Bronchial epithelial cell (primary cell): ENCODE measurements around the gene PSMD13. TPM values are rescaled to one million over a fixed set of nuclear protein-coding genes. Genes with fewer than 3 reads are reported as not detected.
"Not testable (repeated sequence)": the region's sequence is repeated elsewhere in the genome, so short reads cannot be mapped to it uniquely, and the experiment has no call there.

Source experiments
- DNase-seq: peaks from one replicate; pipeline ENCODE4 v3.0.0-alpha.2; 2010; ENCODE audit warnings: low read depth
- FAIRE-seq: peaks from 2 replicates; lab custom pipeline; 2011; peaks lifted over from hg19 to GRCh38; lab: Jason Lieb, UNC
- H3K27me3 ChIP-seq: 2 replicates; pipeline ENCODE4 v1.5.1; 2011; ENCODE audit warnings: low read length; ENCODE audit not compliant: control insufficient read depth, insufficient read depth
- H3K36me3 ChIP-seq: 2 replicates; pipeline ENCODE4 v1.5.1; 2011; ENCODE audit warnings: low read length; ENCODE audit not compliant: control insufficient read depth, insufficient read depth
- H3K4me3 ChIP-seq: 2 replicates; pipeline ENCODE4 v1.5.1; 2011; ENCODE audit warnings: mild to moderate bottlenecking, low read depth, low read length, control low read depth
- total RNA-seq: library from RNA; depleted of rRNA; stranded (reverse); fragments of >200 nt; gene quantifications from 2 replicates; pipeline ENCODE4 v1.2.1, GENCODE V29; 2014
- TF ChIP-seq, protein P1 (sequence below): IDR thresholded peaks from 2 replicates; pipeline ENCODE4 v1.5.1; 2011; ENCODE audit warnings: mild to moderate bottlenecking, moderate library complexity, low read length, control low read depth, inconsistent platforms; ENCODE audit not compliant: insufficient read depth, severe bottlenecking

PSMD13 gene
- total RNA-seq = 146 and 171 TPM in 2 replicates

DNA sequence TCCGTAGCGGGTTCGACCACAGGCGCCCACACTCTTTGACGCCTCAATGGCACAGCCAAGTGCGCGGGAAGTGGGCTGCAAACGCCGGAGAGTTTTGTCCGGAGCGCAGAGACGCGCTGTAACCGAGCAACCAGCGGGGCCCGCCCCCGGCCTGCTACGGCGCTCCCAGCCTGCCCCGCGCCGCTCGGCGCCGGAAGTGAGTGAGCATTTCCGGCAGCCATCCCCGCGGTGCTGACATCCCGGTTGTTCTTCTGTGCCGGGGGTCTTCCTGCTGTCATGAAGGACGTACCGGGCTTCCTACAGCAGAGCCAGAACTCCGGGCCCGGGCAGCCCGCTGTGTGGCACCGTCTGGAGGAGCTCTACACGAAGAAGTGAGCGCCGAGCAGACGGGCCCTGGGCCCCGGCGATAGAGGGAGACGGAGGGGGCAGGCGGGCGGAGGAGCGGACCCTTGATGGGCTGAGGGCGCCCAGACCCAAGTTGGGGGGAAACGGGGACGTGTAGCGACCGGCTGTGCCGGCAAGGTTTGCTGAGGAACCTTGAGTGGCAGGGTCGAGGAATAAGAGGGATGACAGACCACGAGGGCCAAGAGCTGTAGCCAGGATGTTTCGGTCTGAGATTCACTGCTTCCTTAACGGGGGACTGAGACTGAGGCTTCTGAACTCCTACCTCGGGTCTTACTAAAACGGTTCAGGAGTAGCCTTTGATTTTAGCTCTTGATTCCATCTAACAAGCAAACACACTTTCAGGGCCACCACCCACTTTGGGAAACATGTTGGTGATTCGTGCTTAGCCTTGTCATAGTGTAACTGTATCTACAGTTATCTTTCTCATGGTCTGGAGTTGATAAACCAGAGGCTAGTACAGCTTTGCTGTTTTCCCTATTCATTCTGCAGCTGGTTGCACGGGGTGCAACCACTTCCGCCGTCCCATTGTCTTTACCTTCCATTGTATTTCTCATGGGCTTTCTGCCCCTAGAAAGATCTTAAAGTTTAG is at the start of gene PSMD13:
TSS of gene PSMD13 (plus strand) at position 203 of the 994 bp plus-strand sequence. CDS start at position 277, 74 bp downstream.
- TF ChIP-seq, protein P1, sequence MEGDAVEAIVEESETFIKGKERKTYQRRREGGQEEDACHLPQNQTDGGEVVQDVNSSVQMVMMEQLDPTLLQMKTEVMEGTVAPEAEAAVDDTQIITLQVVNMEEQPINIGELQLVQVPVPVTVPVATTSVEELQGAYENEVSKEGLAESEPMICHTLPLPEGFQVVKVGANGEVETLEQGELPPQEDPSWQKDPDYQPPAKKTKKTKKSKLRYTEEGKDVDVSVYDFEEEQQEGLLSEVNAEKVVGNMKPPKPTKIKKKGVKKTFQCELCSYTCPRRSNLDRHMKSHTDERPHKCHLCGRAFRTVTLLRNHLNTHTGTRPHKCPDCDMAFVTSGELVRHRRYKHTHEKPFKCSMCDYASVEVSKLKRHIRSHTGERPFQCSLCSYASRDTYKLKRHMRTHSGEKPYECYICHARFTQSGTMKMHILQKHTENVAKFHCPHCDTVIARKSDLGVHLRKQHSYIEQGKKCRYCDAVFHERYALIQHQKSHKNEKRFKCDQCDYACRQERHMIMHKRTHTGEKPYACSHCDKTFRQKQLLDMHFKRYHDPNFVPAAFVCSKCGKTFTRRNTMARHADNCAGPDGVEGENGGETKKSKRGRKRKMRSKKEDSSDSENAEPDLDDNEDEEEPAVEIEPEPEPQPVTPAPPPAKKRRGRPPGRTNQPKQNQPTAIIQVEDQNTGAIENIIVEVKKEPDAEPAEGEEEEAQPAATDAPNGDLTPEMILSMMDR = no peak
- no peaks in the 10 kb centered on the region for H3K27me3 ChIP-seq
- no peak for FAIRE-seq
- peak within 1 kb of the TSS; percentile 95 for H3K4me3 ChIP-seq
- H3K36me3 ChIP-seq = peaks cover 6% of the 10 kb centered on the region
- peak; percentile 57 for DNase-seq

DNA sequence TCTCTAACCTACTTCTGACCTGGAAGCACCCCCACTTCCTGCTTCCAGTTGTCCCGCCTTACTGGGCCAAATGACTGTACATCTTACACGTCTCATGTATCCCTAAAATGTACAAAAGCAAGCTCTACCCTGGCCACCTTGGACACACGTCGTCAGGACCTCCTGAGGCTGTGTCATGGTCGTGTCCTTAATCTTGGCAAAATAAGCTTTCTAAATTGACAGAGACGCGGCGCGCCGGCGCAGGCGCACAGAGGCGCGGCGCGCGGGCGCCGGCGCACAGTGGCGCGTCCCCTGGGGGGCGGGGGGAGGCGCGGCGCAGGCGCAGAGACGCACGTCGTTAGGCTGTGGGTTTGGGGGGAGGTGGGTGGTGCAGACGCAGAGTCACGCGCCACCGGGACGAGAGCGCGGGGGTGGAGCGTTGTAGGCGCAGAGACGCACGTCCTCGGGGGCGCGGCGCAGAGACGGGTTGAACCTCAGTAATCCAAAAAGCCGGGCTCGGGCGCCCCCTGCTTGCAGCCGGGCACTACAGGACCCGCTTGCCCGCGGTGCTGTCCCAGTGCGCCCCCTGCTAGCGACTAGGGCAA is 47.5 kb upstream of the PSMD13 start:
- H3K36me3 ChIP-seq, DNase-seq, FAIRE-seq, H3K4me3 ChIP-seq, H3K27me3 ChIP-seq: not testable (repeated sequence)

DNA sequence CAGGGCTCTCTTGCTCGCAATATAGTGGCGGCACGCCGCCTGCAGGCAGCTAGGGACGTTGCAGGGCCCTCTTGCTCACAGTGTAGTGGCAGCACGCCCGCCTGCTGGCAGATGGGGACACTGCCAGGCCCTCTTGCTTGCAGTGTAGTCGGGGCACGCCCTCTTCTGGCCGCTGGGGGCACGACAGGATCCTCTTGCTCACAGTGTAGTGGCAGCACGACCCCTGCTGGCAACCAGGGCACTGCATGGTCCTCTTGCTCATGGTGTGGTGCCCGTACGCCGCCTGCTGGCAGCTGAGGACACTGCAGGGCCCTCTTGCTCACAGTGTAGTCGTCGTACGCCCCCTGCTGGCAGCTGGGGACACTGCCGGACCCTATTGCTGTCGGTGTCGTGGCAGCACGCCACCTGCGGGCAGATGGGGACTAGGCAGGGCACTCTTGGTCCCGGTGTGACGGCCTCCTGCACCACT is 46.9 kb upstream of the PSMD13 start:
- not testable (repeated sequence) for H3K4me3 ChIP-seq, FAIRE-seq, H3K27me3 ChIP-seq, DNase-seq, H3K36me3 ChIP-seq

DNA sequence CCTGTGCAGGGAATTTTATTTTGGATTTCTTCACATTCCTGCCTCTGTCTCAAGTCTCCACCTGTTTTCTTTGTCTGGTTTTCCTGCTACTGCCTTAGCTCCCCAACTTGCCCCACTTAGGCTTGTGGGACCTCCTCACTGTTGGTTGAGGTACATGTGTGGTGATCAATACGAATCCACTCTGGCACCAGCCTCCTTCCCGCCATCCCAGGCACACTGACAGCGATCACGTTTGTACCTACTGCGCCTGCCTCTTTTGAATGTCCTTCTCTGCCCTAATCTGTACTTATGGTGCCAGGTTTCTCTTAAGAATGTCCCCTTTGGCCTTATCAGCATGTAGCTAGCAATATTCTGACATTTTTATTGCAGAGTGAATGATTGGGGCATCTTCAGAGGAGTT is 46.2 kb upstream of the PSMD13 start:
- not testable (repeated sequence) for H3K4me3 ChIP-seq, H3K27me3 ChIP-seq, FAIRE-seq, H3K36me3 ChIP-seq, DNase-seq

DNA sequence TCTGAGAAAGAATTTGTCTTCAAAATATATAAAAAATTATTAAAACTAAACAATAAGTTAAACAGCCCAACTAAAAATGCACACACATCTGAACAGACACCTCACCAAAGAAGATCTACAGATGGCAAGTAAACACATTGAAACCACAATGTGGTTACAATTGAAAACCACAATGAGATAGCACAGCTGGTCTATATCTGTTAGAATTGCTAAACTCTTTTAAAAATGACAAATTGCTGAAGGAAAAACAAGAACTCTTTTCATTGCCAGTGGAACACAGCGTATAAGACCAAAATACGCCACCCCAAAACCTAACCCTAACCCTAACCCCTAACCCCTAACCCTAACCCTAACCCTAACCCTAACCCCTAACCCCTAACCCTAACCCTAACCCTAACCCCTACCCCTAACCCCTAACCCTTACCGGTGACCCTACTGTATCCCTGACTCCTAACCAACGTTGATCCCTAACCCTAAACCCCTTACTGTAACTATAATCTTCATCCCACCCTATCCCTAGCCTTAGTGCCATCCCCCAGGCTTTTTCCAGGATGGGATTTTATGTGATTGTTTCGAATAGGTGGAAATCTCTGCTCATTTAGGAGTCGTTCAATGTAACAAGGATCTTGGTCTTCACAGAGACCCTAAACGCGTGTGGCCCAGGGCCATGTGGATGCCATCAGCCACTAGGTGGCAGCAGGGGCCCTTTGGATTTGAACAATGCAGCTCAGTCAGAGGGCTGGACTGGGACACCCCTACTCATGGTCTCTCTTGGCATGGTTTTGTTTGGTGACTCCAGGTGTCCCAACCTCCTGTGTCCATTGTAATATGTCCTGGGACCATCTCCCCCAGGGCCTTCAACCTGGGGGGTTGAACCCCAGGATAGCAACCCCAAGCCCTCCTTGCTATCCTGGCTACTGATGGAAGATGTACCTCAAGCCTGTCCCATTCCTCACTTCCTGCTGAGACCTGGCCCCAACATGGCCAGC is 45.0 kb upstream of the PSMD13 start:
- peak; percentile 55 for FAIRE-seq
- not testable (repeated sequence) for DNase-seq, H3K27me3 ChIP-seq, H3K4me3 ChIP-seq, H3K36me3 ChIP-seq
- TF ChIP-seq, protein P1 = peak; percentile 24

DNA sequence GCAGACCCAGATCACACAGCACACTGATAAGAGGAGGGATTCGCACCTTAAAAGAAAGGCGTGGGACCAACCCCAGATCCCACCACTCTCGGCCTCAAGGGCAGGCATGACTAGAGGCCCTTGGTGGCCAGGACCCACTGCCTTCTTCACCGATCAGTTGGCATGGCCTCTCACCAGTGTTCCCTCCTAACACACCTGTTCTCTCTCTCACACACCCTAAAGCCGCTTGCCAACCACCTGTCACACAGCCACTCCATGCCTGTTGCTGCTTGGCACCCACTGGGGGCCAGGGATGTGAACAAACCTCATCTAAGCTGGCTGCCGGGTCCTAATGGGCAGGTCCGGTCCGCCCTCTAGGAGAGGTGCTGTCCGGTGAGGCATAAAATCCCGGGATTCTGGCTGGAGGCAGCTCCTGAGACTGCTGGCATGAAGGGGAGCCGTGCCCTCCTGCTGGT is 44.1 kb upstream of the PSMD13 start, which contains the start of gene SCGB1C1:
TSS of gene SCGB1C1 (plus strand) at position 405 of the 455 bp plus-strand sequence. CDS start at position 427, 22 bp downstream.
- not testable (repeated sequence) for DNase-seq, H3K4me3 ChIP-seq, H3K36me3 ChIP-seq, H3K27me3 ChIP-seq
- FAIRE-seq = peak; percentile 62

DNA sequence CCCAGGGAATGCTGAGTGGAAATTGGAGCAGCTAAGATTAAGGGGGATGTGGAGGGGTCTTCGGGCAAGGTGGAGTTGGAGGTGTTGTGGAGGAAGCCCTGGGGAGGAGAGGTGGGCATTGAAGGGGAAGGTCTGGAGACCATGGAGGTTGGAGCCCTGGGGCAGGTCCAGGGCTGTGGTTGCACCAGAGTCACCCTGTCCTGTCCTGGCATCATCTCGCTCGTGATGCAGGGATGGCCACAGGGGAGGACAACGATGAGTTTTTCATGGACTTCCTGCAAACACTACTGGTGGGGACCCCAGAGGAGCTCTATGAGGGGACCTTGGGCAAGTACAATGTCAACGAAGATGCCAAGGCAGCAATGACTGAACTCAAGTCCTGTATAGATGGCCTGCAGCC is 43.3 kb upstream of the PSMD13 start:
- FAIRE-seq = peak; percentile 89
- DNase-seq, H3K27me3 ChIP-seq, H3K4me3 ChIP-seq, H3K36me3 ChIP-seq: not testable (repeated sequence)
